ENCODE data around the gene EIF3L.

Gene EIF3L

DNA sequence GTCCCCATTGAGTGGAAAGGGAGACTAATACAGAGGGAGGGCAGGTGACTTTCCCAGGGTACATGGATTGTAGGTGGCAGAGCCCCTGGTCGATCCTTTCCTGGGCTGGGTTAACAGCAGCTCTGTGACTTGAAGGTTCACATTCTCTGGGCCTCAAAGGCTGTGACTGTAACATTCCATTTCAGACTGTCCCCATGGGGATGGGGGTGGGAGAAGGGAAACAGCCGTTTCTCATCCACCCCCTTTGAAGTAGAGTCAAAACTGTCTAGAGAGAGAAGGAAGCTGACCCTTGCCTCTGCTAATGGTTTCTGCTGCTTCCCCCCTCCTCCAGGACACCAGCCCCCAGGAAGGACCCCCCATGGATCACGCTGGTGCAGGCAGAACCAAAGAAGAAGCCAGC is 76.1 kb downstream of the EIF3L start:
- POLR2A ChIA-PET, result interaction anchor here (0.8 kb wide), 1 partner anchor 18 kb away, joined by 8 read pairs; no protein-coding TSS in a partner anchor
- H3K4me3 ChIP-seq (ENCODE audit: control insufficient read depth in 1 of 7, extremely low read depth in 1 of 7, insufficient read depth in 4 of 7, low read depth in 2 of 7, low read length in 6 of 7), result no peak overlapping the region
- DNase-seq, result no peak
- CTCF ChIA-PET, result no interaction called here
- H3K36me3 ChIP-seq (ENCODE audit: control insufficient read depth in 4 of 4, insufficient read depth in 4 of 4, low read length in 3 of 4), result peaks cover 6 to 60% (median 45%) of the 10 kb centered on the region in 4 experiments
- 100% methylated on average over 2 of the region's 3 CpGs for WGBS (ENCODE audit: insufficient coverage)
- H3K27ac ChIP-seq (ENCODE audit: insufficient read depth in 1 of 2, low read depth in 1 of 2, low read length in 2 of 2, poor library complexity in 1 of 2, severe bottlenecking in 2 of 2), result no peak overlapping the region
- H3K4me1 ChIP-seq (ENCODE audit: control extremely low read depth in 1 of 4, control insufficient read depth in 4 of 4, insufficient read depth in 4 of 4, low read length in 3 of 4), result peaks cover 0 to 4% (median 2%) of the 10 kb centered on the region in 4 experiments
- H3K27me3 ChIP-seq (replicated peaks in 2 of 5; ENCODE audit: control insufficient read depth in 4 of 5, insufficient read depth in 5 of 5, low read length in 4 of 5), result no peaks in the 10 kb centered on the region
- H3K9me3 ChIP-seq (ENCODE audit: control extremely low read depth in 1 of 5, control insufficient read depth in 4 of 5, insufficient read depth in 2 of 5, low read depth in 1 of 5, low read length in 4 of 5), result no peaks in the 10 kb centered on the region

DNA sequence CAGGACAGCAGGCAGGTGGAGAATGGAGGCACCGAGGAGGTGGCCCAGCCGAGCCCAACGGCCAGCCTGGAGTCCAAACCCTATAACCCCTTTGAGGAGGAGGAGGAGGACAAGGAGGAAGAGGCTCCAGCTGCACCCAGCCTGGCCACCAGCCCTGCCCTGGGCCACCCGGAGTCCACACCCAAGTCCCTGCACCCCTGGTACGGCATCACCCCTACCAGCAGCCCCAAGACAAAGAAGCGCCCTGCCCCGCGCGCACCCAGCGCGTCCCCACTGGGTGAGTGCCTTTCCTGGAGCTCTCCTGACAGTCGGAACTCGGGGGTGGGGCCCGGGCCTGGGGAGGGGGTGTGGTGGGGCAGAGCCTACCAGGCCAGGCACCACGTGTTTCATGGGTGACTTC is 76.5 kb downstream of the EIF3L start:
- H3K4me1 ChIP-seq (ENCODE audit: control extremely low read depth in 1 of 4, control insufficient read depth in 4 of 4, insufficient read depth in 4 of 4, low read length in 3 of 4), result peaks cover 0 to 2% (median under 1%) of the 10 kb centered on the region in 4 experiments
- DNase-seq, result no peak
- H3K27ac ChIP-seq (ENCODE audit: insufficient read depth in 1 of 2, low read depth in 1 of 2, low read length in 2 of 2, poor library complexity in 1 of 2, severe bottlenecking in 2 of 2), result no peak overlapping the region
- no peaks in the 10 kb centered on the region for H3K27me3 ChIP-seq (replicated peaks in 2 of 5; ENCODE audit: control insufficient read depth in 4 of 5, insufficient read depth in 5 of 5, low read length in 4 of 5)
- CTCF ChIA-PET, result interaction anchor here (1.1 kb wide), 1 partner anchor 40 kb away, joined by 3 read pairs; no protein-coding TSS in a partner anchor
- no peak overlapping the region for H3K4me3 ChIP-seq (ENCODE audit: control insufficient read depth in 1 of 7, extremely low read depth in 1 of 7, insufficient read depth in 4 of 7, low read depth in 2 of 7, low read length in 6 of 7)
- POLR2A ChIA-PET, result interaction anchor here (0.8 kb wide), 1 partner anchor 18 kb away, joined by 8 read pairs; no protein-coding TSS in a partner anchor
- H3K9me3 ChIP-seq (ENCODE audit: control extremely low read depth in 1 of 5, control insufficient read depth in 4 of 5, insufficient read depth in 2 of 5, low read depth in 1 of 5, low read length in 4 of 5), result no peaks in the 10 kb centered on the region
- H3K36me3 ChIP-seq (ENCODE audit: control insufficient read depth in 4 of 4, insufficient read depth in 4 of 4, low read length in 3 of 4), result peaks cover 6 to 60% (median 46%) of the 10 kb centered on the region in 4 experiments
- 98% methylated on average over 7 of the region's 15 CpGs for WGBS (ENCODE audit: insufficient coverage)

DNA sequence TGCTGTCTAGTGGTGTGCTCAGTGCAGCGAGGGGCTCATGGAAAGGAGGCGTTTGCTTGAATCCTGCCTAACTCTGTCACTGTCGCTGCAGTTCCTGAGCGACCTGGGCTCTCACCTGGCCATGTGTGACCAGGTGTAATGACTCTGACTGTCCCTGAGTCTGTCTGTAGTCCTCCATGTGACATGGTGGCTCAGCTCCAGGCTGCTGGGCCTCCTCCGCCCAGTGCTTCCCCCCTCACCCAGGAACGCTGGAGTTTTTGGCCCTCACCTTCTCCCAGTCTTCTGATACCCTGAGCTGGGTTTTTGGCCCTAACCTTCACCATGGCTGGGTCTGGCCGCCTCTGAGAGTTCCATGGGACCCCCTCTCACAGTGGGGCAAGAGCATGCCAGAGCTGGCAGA is 77.1 kb downstream of the EIF3L start:
- ChIA-PET POLR2A (interaction anchor here (0.8 kb wide), 1 partner anchor 17 kb away, joined by 8 read pairs; no protein-coding TSS in a partner anchor), CTCF (interaction anchor here (1.1 kb wide), 1 partner anchor 39 kb away, joined by 3 read pairs; no protein-coding TSS in a partner anchor)
- H3K4me1 ChIP-seq (ENCODE audit: control extremely low read depth in 1 of 4, control insufficient read depth in 4 of 4, insufficient read depth in 4 of 4, low read length in 3 of 4), result no peaks in the 10 kb centered on the region
- 99% methylated on average over 6 of the region's 7 CpGs for WGBS (ENCODE audit: insufficient coverage)
- no peak overlapping the region for H3K27ac ChIP-seq (ENCODE audit: insufficient read depth in 1 of 2, low read depth in 1 of 2, low read length in 2 of 2, poor library complexity in 1 of 2, severe bottlenecking in 2 of 2)
- no peaks in the 10 kb centered on the region for H3K27me3 ChIP-seq (replicated peaks in 2 of 5; ENCODE audit: control insufficient read depth in 4 of 5, insufficient read depth in 5 of 5, low read length in 4 of 5)
- peaks cover 6 to 61% (median 48%) of the 10 kb centered on the region in 4 experiments for H3K36me3 ChIP-seq (ENCODE audit: control insufficient read depth in 4 of 4, insufficient read depth in 4 of 4, low read length in 3 of 4)
- no peak overlapping the region for H3K4me3 ChIP-seq (ENCODE audit: control insufficient read depth in 1 of 7, extremely low read depth in 1 of 7, insufficient read depth in 4 of 7, low read depth in 2 of 7, low read length in 6 of 7)
- no peaks in the 10 kb centered on the region for H3K9me3 ChIP-seq (ENCODE audit: control extremely low read depth in 1 of 5, control insufficient read depth in 4 of 5, insufficient read depth in 2 of 5, low read depth in 1 of 5, low read length in 4 of 5)
- no peak for DNase-seq

DNA sequence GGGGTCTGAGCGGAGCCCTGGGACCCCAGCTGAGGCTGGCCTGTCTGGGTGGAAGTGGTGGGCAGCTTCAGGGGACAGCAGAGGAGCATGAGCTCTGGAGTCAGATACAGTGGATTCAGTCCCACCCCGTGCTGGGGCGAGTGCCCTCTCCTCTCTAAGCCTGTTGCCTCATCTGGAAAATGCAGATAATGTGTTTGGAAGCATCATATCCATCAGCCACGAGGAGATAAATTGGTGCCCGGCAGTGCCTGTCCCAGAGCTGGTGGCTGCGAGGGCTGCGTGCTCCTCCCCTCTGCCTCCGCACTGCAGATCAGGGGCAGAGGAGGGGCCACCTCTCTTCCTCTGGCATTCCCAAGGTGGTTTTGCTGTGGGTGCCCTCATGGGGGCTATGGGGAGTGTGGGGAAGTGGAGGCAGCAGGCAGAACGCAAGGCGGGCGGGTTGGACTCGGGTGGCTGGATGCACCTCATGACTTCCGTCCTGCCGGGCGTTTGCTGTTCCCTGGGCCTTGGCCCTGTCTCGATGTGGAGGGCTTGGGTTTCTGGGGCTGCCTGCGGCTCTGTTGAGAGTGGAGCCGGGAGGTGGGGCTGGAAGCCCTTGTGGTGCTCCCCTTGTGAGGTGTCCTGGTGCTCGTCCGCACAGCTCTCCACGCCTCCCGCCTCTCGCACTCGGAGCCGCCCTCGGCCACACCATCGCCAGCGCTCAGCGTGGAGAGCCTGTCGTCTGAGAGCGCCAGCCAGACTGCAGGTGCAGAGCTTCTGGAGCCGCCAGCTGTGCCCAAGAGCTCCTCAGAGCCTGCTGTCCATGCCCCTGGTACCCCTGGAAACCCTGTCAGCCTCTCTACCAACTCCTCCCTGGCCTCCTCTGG is 77.8 kb downstream of the EIF3L start:
- ChIA-PET CTCF (interaction anchor here (1.1 kb wide), 1 partner anchor 39 kb away, joined by 3 read pairs; no protein-coding TSS in a partner anchor), POLR2A (no interaction called here)
- DNase-seq, result no peak
- Histone ChIP-seq H3K36me3 (ENCODE audit: control insufficient read depth in 4 of 4, insufficient read depth in 4 of 4, low read length in 3 of 4) (peaks cover 6 to 62% (median 48%) of the 10 kb centered on the region in 4 experiments), H3K27ac (ENCODE audit: insufficient read depth in 1 of 2, low read depth in 1 of 2, low read length in 2 of 2, poor library complexity in 1 of 2, severe bottlenecking in 2 of 2) (no peak overlapping the region), H3K4me1 (ENCODE audit: control extremely low read depth in 1 of 4, control insufficient read depth in 4 of 4, insufficient read depth in 4 of 4, low read length in 3 of 4) (no peaks in the 10 kb centered on the region), H3K27me3 (replicated peaks in 2 of 5; ENCODE audit: control insufficient read depth in 4 of 5, insufficient read depth in 5 of 5, low read length in 4 of 5) (no peaks in the 10 kb centered on the region), H3K4me3 (ENCODE audit: control insufficient read depth in 1 of 7, extremely low read depth in 1 of 7, insufficient read depth in 4 of 7, low read depth in 2 of 7, low read length in 6 of 7) (no peak overlapping the region), H3K9me3 (ENCODE audit: control extremely low read depth in 1 of 5, control insufficient read depth in 4 of 5, insufficient read depth in 2 of 5, low read depth in 1 of 5, low read length in 4 of 5) (no peaks in the 10 kb centered on the region)
- 96% methylated on average over 24 of the region's 32 CpGs for WGBS (ENCODE audit: insufficient coverage)

DNA sequence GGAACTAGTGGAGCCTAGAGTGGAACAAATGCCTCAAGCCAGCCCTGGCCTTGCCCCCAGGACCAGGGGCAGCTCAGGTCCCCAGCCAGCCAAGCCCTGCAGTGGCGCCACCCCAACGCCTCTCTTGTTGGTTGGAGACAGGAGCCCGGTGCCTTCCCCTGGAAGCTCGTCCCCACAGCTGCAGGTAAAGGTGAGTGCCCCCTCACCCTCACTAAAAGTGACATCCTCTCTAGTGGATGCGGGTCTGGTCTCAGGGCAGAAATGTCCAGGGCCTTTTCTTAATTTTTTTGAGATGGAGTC is 78.4 kb downstream of the EIF3L start:
- POLR2A ChIA-PET, result no interaction called here
- Histone ChIP-seq H3K9me3 (ENCODE audit: control extremely low read depth in 1 of 5, control insufficient read depth in 4 of 5, insufficient read depth in 2 of 5, low read depth in 1 of 5, low read length in 4 of 5) (no peaks in the 10 kb centered on the region), H3K4me3 (ENCODE audit: control insufficient read depth in 1 of 7, extremely low read depth in 1 of 7, insufficient read depth in 4 of 7, low read depth in 2 of 7, low read length in 6 of 7) (no peak overlapping the region), H3K27ac (ENCODE audit: insufficient read depth in 1 of 2, low read depth in 1 of 2, low read length in 2 of 2, poor library complexity in 1 of 2, severe bottlenecking in 2 of 2) (no peak overlapping the region), H3K36me3 (ENCODE audit: control insufficient read depth in 4 of 4, insufficient read depth in 4 of 4, low read length in 3 of 4) (peaks cover 6 to 67% (median 53%) of the 10 kb centered on the region in 4 experiments), H3K27me3 (replicated peaks in 2 of 5; ENCODE audit: control insufficient read depth in 4 of 5, insufficient read depth in 5 of 5, low read length in 4 of 5) (no peaks in the 10 kb centered on the region), H3K4me1 (ENCODE audit: control extremely low read depth in 1 of 4, control insufficient read depth in 4 of 4, insufficient read depth in 4 of 4, low read length in 3 of 4) (no peaks in the 10 kb centered on the region)
- WGBS (ENCODE audit: insufficient coverage), result 93% methylated on average over 4 of the region's 5 CpGs
- CTCF ChIA-PET, result no interaction called here
- no peak for DNase-seq

DNA sequence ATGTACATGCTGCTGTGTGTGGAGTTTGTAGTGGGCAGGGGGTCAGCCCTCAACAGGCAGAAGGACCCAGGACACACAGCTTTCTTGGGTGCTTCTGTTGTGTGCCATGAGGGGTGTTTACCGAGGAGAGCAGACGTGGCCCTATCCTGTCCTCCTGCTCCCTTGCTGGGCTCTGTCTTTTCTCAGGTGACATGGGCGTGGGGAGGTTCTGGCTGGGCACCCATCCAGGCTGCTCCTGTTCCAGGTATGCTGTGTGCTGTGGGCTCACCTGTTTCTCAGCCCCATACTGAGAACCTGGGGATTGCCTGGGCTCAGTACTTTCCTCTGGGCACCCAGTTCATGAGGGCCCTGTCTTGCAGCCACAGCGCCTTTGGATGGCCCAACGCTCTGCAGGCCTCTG is 80.2 kb downstream of the EIF3L start:
- peaks cover 6 to 69% (median 52%) of the 10 kb centered on the region in 4 experiments for H3K36me3 ChIP-seq (ENCODE audit: control insufficient read depth in 4 of 4, insufficient read depth in 4 of 4, low read length in 3 of 4)
- no peak overlapping the region for H3K27ac ChIP-seq (ENCODE audit: insufficient read depth in 1 of 2, low read depth in 1 of 2, low read length in 2 of 2, poor library complexity in 1 of 2, severe bottlenecking in 2 of 2)
- peaks cover 0 to 9% (median 4%) of the 10 kb centered on the region in 4 experiments for H3K4me1 ChIP-seq (ENCODE audit: control extremely low read depth in 1 of 4, control insufficient read depth in 4 of 4, insufficient read depth in 4 of 4, low read length in 3 of 4)
- DNase-seq, result no peak
- WGBS (ENCODE audit: insufficient coverage), result 94% methylated on average over 5 of the region's 5 CpGs
- CTCF ChIA-PET, result interaction anchor here (1.1 kb wide), 1 partner anchor 33 kb away, joined by 3 read pairs; no protein-coding TSS in a partner anchor
- no peaks in the 10 kb centered on the region for H3K27me3 ChIP-seq (replicated peaks in 2 of 5; ENCODE audit: control insufficient read depth in 4 of 5, insufficient read depth in 5 of 5, low read length in 4 of 5)
- no peaks in the 10 kb centered on the region for H3K9me3 ChIP-seq (ENCODE audit: control extremely low read depth in 1 of 5, control insufficient read depth in 4 of 5, insufficient read depth in 2 of 5, low read depth in 1 of 5, low read length in 4 of 5)
- POLR2A ChIA-PET, result no interaction called here
- H3K4me3 ChIP-seq (ENCODE audit: control insufficient read depth in 1 of 7, extremely low read depth in 1 of 7, insufficient read depth in 4 of 7, low read depth in 2 of 7, low read length in 6 of 7), result no peak overlapping the region
